Erythroblast (primary cell): ENCODE data around the gene L2HGDH.

Experiments used
- DNase-seq, 2 experiments: peaks; one replicate each; lab custom pipeline; 2025; lab: John Stamatoyannopoulos, UW
- GATA1 ChIP-seq: IDR thresholded peaks from 2 replicates; pipeline ENCODE4 v1.6.1; 2011; ENCODE audit warnings: low read depth, mild to moderate bottlenecking, control low read depth, low read length, moderate library complexity
- POLR2A ChIP-seq: IDR thresholded peaks from 2 replicates; pipeline ENCODE4 v1.6.1; 2011; ENCODE audit warnings: mild to moderate bottlenecking, low read length

L2HGDH gene

GRCh38 chr14:50242566-50243310, 69.3 kb downstream of the L2HGDH start:
- DNase-seq = no peak
- TF ChIP-seq POLR2A (no peak), GATA1 (no peak)

- no peak for TF ChIP-seq GATA1
- no peak for TF ChIP-seq POLR2A
Measured at GRCh38 chr14:50242096-50242495, 69.9 kb downstream of the L2HGDH start.

GRCh38 chr14:50237427-50237826, 74.6 kb downstream of the L2HGDH start:
- TF ChIP-seq POLR2A = no peak
- no peak for TF ChIP-seq GATA1
- no peak for DNase-seq

More at GRCh38 chr14:50242096-50242495, 69.9 kb downstream of the L2HGDH start:
- DNase-seq = no peak

- no peak for DNase-seq
- TF ChIP-seq GATA1 = no peak
- TF ChIP-seq POLR2A = no peak
Measured at GRCh38 chr14:50233951-50234250, 78.1 kb downstream of the L2HGDH start.

GRCh38 chr14:50233166-50233950, 78.7 kb downstream of the L2HGDH start:
- TF ChIP-seq GATA1 = no peak
- TF ChIP-seq POLR2A = no peak
- DNase-seq = no peak

- peak in 1 of 2 experiments; percentile 58 for DNase-seq
- no peak for TF ChIP-seq GATA1
- no peak for TF ChIP-seq POLR2A
Measured at GRCh38 chr14:50232276-50232642, 79.8 kb downstream of the L2HGDH start.

- TF ChIP-seq POLR2A (peak; percentile 57), GATA1 (no peak)
- DNase-seq = peak; percentile 91 to 95
Measured at GRCh38 chr14:50231475-50232275, 80.4 kb downstream of the L2HGDH start, which contains the start of gene SOS2. SOS2 (minus strand) TSS chr14:50231578; CDS start chr14:50231283, 295 bp downstream.

- DNase-seq = peak; percentile 74 to 86
- no peak for TF ChIP-seq GATA1
- no peak for TF ChIP-seq POLR2A
Measured at GRCh38 chr14:50230701-50231474, 81.1 kb downstream of the L2HGDH start.

- DNase-seq = peak in 1 of 2 experiments; percentile 55
- TF ChIP-seq POLR2A = no peak
Measured at GRCh38 chr14:50230401-50230700, 81.7 kb downstream of the L2HGDH start.

- peak in 1 of 2 experiments; percentile 52 for DNase-seq
- TF ChIP-seq GATA1 (no peak), POLR2A (no peak)
Measured at GRCh38 chr14:50229681-50230080, 82.3 kb downstream of the L2HGDH start.

- TF ChIP-seq POLR2A = no peak
- no peak for TF ChIP-seq GATA1
- no peak for DNase-seq
Measured at GRCh38 chr14:50228313-50228712, 83.7 kb downstream of the L2HGDH start.

GRCh38 chr14:50225974-50226297, 86.1 kb downstream of the L2HGDH start:
- no peak for TF ChIP-seq POLR2A
- DNase-seq = no peak
